Measurements from ENCODE around the gene ISLR2. TPM values are rescaled to one million over a fixed set of nuclear protein-coding genes. Genes with fewer than 3 reads are reported as not detected.

Gene ISLR2
- polyA plus RNA-seq, 3 donors, result 0.54 to 0.75 (median 0.67) TPM

- peak in 1 of 3 donors; percentile 44 for DNase-seq (ENCODE audit: low read depth in 3 of 3, low spot score in 2 of 3)
These were observed 44.0 kb downstream of the ISLR2 start for GRCh38 chr15:74174219-74174957.

GRCh38 chr15:74174958-74175253, 44.5 kb downstream of the ISLR2 start:
- no peak for DNase-seq (ENCODE audit: low read depth in 3 of 3, low spot score in 2 of 3)

- DNase-seq (ENCODE audit: low read depth in 3 of 3, low spot score in 2 of 3), result no peak
These were observed 45.1 kb downstream of the ISLR2 start for GRCh38 chr15:74175271-74176191.

GRCh38 chr15:74176262-74177214, 46.2 kb downstream of the ISLR2 start:
- DNase-seq (ENCODE audit: low read depth in 3 of 3, low spot score in 2 of 3), result no peak

GRCh38 chr15:74178326-74179100, 48.1 kb downstream of the ISLR2 start:
- no peak for DNase-seq (ENCODE audit: low read depth in 3 of 3, low spot score in 2 of 3)

GRCh38 chr15:74179101-74179841, 48.9 kb downstream of the ISLR2 start:
- DNase-seq (ENCODE audit: low read depth in 3 of 3, low spot score in 2 of 3), result no peak

GRCh38 chr15:74179983-74180880, 49.8 kb downstream of the ISLR2 start:
- DNase-seq (ENCODE audit: low read depth in 3 of 3, low spot score in 2 of 3), result no peak

- no peak for DNase-seq (ENCODE audit: low read depth in 3 of 3, low spot score in 2 of 3)
These were observed 50.7 kb downstream of the ISLR2 start for GRCh38 chr15:74180881-74181602.

- DNase-seq (ENCODE audit: low read depth in 3 of 3, low spot score in 2 of 3), result no peak
These were observed 51.7 kb downstream of the ISLR2 start for GRCh38 chr15:74182131-74182530.

- DNase-seq (ENCODE audit: low read depth in 3 of 3, low spot score in 2 of 3), result no peak
These were observed 54.3 kb downstream of the ISLR2 start for GRCh38 chr15:74184582-74185091.

- no peak for DNase-seq (ENCODE audit: low read depth in 3 of 3, low spot score in 2 of 3)
These were observed 55.4 kb downstream of the ISLR2 start for GRCh38 chr15:74185710-74186348.

Other genes with a start within 250 kb of the ISLR2 start
- 10 to 100 TPM; 86.3 to 88.4 (median 88.1) TPM for gene LOXL1, start 204.1 kb upstream of the ISLR2 start, polyA plus RNA-seq (ENCODE audit: insufficient read length in 3 of 3)
- 10 to 100 TPM in 2 of 3 donors, 1 to 10 TPM in 1; 9.5 to 10.5 (median 10.3) TPM for gene STOML1, start 138.3 kb upstream of the ISLR2 start, polyA plus RNA-seq (ENCODE audit: insufficient read length in 3 of 3)
- 10 to 100 TPM; 20.2 to 24.3 (median 23.4) TPM for gene PML, start 135.9 kb upstream of the ISLR2 start, polyA plus RNA-seq (ENCODE audit: insufficient read length in 3 of 3)
- under 1 TPM; 0.04 to 0.36 (median 0.26) TPM for gene GOLGA6A, start 48.0 kb upstream of the ISLR2 start, polyA plus RNA-seq (ENCODE audit: insufficient read length in 3 of 3)
- gene ISLR, start 43.1 kb downstream of the ISLR2 start, polyA plus RNA-seq (ENCODE audit: insufficient read length in 3 of 3), result 10 to 100 TPM; 49.7 to 54.6 (median 51.7) TPM
- 10 to 100 TPM; 20.4 to 30.0 (median 27.3) TPM for gene STRA6, start 72.2 kb downstream of the ISLR2 start, polyA plus RNA-seq (ENCODE audit: insufficient read length in 3 of 3)
- gene CCDC33, start 105.7 kb downstream of the ISLR2 start, polyA plus RNA-seq (ENCODE audit: insufficient read length in 3 of 3), result 1 to 10 TPM; 3.9 to 4.7 (median 3.9) TPM
- gene CYP11A1, start 237.1 kb downstream of the ISLR2 start, polyA plus RNA-seq (ENCODE audit: insufficient read length in 3 of 3), result 1 to 10 TPM in 2 of 3 donors, under 1 TPM in 1; 0.90 to 1.6 (median 1.2) TPM